Fibroblast of villous mesenchyme (primary cell): ENCODE measurements around the gene GTF3C5. TPM values are rescaled to one million over a fixed set of nuclear protein-coding genes. Genes with fewer than 3 reads are reported as not detected.
"Not testable (repeated sequence)": the region's sequence is repeated elsewhere in the genome, so short reads cannot be mapped to it uniquely, and the experiment has no call there.

Experiments
- DNase-seq: peaks from one replicate; pipeline ENCODE4 v3.0.0-alpha.2; 2010; ENCODE audit warnings: low read depth
- H3K4me3 ChIP-seq: 2 replicates; pipeline ENCODE4 v1.5.1; 2011; ENCODE audit warnings: low read depth, mild to moderate bottlenecking, low read length
- total RNA-seq: library from RNA; depleted of rRNA; stranded (reverse); fragments of >200 nt; gene quantifications from 2 replicates; pipeline ENCODE4 v1.2.3, GENCODE V29; 2012
- TF ChIP-seq, protein P1 (sequence below): IDR thresholded peaks from 2 replicates; pipeline ENCODE4 v1.5.1; 2012; ENCODE audit warnings: low read depth, mild to moderate bottlenecking, low read length; ENCODE audit not compliant: insufficient read depth

Gene GTF3C5
- total RNA-seq, 1 donor, result 30.7 TPM

DNA sequence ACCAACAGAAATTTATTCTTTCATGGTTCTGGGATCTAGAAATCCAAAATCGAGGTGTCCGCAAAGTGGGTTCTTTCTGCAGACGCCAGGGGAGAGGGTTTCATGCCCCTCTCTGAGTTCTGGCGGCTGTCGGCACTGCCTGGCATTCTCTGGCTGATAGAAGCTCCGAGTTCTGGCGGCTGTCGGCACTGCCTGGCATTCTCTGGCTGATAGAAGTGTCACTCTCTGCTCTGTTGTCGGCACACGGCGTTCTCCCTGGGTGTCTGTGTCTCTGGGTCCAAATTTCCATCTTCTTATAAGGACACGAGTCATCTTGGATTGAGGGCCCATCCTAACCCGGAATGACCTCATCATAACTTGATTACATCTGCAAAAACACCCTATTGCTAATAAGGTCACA lies 44.7 kb upstream of the GTF3C5 start:
- H3K4me3 ChIP-seq, result no peak overlapping the region
- no peak for DNase-seq
- TF ChIP-seq, protein P1, sequence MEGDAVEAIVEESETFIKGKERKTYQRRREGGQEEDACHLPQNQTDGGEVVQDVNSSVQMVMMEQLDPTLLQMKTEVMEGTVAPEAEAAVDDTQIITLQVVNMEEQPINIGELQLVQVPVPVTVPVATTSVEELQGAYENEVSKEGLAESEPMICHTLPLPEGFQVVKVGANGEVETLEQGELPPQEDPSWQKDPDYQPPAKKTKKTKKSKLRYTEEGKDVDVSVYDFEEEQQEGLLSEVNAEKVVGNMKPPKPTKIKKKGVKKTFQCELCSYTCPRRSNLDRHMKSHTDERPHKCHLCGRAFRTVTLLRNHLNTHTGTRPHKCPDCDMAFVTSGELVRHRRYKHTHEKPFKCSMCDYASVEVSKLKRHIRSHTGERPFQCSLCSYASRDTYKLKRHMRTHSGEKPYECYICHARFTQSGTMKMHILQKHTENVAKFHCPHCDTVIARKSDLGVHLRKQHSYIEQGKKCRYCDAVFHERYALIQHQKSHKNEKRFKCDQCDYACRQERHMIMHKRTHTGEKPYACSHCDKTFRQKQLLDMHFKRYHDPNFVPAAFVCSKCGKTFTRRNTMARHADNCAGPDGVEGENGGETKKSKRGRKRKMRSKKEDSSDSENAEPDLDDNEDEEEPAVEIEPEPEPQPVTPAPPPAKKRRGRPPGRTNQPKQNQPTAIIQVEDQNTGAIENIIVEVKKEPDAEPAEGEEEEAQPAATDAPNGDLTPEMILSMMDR, result no peak

DNA sequence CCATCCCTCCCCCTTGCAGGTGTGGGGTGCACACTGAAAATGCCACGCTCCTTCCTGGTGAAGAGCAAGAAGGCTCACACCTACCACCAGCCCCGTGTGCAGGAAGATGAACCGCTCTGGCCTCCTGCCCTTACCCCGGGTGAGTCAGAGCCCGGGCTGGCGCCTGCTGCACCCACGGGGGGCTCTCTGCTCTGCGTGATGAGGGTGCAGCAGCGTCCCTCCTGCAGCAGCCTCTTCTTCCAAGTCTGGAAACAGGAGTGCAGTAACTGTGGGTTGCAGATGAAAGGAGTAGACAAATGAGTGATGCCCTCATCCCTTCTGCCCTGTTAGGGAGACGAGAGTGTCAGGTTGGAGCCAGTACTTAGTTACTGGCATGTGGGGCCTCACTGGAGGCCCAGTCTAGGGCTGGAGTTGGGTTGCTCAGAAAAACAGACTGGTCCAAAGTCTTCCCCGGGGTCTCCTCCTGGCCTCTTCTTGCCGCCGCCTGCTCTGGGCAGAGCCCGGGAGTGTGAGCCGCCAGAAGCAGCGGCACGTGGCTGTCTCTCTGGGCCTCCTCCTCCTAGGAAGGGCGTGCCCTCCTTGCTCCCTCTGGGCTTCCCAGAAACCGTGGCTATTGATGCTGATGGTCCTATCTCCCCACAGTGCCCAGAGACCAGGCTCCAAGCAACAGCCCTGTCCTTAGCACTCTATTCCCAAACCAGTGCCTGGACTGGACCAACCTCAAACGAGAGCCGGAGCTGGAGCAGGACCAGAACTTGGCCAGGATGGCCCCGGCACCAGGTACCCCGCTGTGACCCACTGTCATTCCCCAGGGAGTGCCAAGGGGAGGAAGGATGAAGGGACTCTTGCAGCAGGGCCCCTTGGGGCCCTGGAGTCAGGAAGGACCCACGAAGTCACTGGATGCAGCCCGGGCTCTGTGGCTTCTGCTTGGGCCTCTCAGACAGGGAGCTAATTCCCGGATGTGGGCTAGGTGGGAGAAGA lies 43.9 kb upstream of the GTF3C5 start:
- DNase-seq, result no peak
- no peak overlapping the region for H3K4me3 ChIP-seq
- TF ChIP-seq, protein P1, result no peak

DNA sequence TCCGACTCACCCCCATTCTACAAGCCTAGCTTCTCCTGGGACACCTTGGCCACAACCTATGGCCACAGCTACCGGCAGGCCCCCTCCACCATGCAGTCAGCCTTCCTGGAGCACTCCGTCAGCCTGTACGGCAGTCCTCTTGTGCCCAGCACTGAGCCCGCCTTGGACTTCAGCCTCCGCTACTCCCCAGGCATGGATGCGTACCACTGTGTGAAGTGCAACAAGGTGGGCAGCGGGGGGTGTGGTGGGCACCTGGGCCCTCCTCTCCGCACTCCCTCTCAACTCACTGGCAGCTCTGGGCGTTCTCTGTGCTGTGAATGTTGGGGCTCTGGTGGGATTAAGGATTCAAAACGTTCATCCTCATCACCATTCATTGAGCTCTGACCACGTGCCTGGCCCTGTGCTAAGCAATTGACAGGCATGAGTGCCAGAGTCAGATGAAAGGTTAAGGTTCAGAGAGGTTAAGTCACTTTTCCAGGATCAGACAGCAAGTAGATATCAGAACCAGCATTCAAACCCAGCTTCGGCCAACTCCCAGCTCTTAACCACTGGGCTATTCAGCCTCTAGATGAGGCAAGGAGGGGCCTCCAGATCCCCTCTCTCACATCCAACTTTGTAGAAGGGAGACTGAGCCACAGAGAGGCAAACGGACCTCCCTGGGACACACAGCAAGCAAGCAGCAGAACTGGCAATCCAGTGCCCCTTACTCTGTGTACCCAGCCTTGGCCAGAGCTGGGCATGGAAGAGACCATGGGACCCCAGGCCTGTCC lies 42.4 kb upstream of the GTF3C5 start:
- no peak for DNase-seq
- TF ChIP-seq, protein P1, result no peak

DNA sequence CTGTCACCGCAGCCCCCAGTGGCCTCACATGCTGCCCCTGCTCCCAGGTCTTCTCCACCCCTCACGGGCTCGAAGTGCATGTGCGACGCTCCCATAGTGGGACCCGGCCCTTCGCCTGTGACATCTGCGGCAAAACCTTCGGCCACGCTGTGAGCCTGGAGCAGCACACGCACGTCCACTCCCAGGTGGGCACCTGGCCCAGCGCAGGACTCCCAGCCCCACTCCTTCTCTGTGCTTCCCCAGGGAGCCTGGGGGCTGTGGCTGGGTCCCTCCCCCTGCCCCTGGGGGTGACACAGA lies 41.8 kb upstream of the GTF3C5 start:
- H3K4me3 ChIP-seq, result no peak overlapping the region
- DNase-seq, result no peak
- TF ChIP-seq, protein P1, result no peak

More for the DNA sequence above, 42.4 kb upstream of the GTF3C5 start:
- no peak overlapping the region for H3K4me3 ChIP-seq

DNA sequence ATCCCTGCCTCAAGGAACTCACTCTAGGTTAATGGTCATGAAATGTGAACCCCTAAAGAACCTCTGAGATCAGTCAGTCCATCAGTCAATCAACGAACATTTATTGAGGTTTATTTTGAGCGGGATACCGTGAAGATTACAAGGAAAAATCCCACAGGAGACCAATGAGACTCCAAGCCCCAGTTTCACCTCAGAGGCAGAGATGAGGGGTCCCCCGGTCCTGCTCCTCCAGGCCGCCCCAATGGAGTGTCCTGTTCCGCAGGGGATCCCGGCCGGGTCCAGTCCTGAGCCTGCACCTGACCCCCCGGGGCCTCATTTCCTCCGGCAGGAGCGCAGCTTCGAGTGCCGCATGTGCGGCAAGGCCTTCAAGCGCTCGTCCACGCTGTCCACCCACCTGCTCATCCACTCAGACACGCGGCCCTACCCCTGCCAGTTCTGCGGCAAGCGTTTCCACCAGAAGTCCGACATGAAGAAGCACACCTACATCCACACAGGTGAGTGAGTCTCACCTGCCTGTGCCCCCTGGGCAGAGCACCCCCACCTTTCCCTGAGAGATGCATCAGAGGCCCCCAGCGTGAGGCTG lies 41.3 kb upstream of the GTF3C5 start:
- no peak for DNase-seq
- H3K4me3 ChIP-seq, result no peak overlapping the region
- TF ChIP-seq, protein P1, result no peak

DNA sequence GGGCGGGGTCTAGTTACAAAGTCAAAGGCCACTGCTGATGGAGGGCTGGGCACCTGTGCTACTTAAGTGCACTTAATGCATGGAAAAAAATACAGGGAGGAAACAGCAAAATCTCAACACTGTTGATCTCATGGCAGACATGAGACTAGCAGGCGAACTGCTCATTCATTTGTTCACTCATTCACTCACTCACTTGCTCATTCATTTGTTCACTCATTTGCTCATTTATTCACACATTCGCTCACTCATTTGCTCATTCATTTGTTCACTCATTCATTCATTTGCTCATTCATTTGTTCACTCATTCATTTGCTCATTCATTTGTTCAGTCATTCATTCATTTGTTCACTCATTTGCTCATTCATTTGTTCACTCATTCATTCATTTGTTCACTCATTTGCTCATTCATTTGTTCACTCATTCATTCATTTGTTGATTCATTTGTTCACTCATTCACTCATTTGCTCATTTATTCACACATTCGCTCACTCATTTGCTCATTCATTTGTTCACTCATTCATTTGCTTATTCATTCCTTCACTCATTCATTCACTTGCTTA lies 40.7 kb upstream of the GTF3C5 start:
- not testable (repeated sequence) for H3K4me3 ChIP-seq, DNase-seq

DNA sequence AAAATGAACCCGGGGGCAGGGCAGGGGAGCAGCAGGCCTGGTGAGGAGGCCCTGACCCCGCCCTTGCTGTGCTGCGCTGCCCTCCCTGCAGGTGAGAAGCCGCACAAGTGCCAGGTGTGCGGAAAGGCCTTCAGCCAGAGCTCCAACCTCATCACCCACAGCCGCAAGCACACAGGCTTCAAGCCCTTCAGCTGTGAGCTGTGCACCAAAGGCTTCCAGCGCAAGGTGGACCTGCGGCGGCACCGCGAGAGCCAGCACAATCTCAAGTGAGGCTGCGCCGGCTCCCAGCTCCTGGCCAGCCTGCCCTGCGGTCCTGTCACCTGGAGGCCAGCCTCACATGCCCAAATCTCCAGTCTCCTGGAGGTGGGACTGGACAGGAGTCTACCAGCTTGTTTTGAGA lies 40.0 kb upstream of the GTF3C5 start:
- H3K4me3 ChIP-seq, result no peak overlapping the region
- TF ChIP-seq, protein P1, result no peak
- no peak for DNase-seq
